ENCODE results near the gene ATP10B. TPM values are rescaled to one million over a fixed set of nuclear protein-coding genes. Genes with fewer than 3 reads are reported as not detected.

The ATP10B gene
- polyA plus RNA-seq, 3 donors = not detected

- no CpG with 5 or more reads among the region's 3 CpGs for WGBS (ENCODE audit: insufficient coverage)
- H3K27me3 Mint-ChIP-seq (ENCODE audit: low read depth in 3 of 3) = peaks cover 1 to 4% (median 3%) of the 10 kb centered on the region in 3 donors
Measured at GRCh38 chr5:160770718-160771117, 81.3 kb downstream of the ATP10B start.

GRCh38 chr5:160769301-160769700 lies 82.7 kb downstream of the ATP10B start:
- peaks cover 1 to 8% (median 4%) of the 10 kb centered on the region in 3 donors for H3K27me3 Mint-ChIP-seq (ENCODE audit: low read depth in 3 of 3)
- H3K36me3 Mint-ChIP-seq = no peaks in the 10 kb centered on the region
- Histone ChIP-seq H3K79me2 (ENCODE audit: insufficient read depth, low read length) (no peaks in the 10 kb centered on the region), H2AFZ (ENCODE audit: insufficient read depth, low read depth, low read length, poor library complexity, severe bottlenecking) (no peak overlapping the region), H3K27me3 (ENCODE audit: control insufficient read depth in 2 of 2, insufficient read depth in 2 of 2, low read length in 2 of 2) (no peaks in the 10 kb centered on the region), H3K9ac (ENCODE audit: insufficient read depth, low read length, poor library complexity, severe bottlenecking) (no peak overlapping the region), H3K4me3 (replicated peaks in 1 of 3; ENCODE audit: low read depth in 2 of 3, low read length in 3 of 3) (no peak overlapping the region), H3K27ac (ENCODE audit: low read depth in 1 of 2, low read length in 2 of 2) (no peak overlapping the region), H3K4me1 (ENCODE audit: control insufficient read depth in 1 of 2, insufficient read depth in 2 of 2, low read length in 2 of 2) (no peaks in the 10 kb centered on the region), H4K20me1 (ENCODE audit: insufficient read depth, low read length) (no peaks in the 10 kb centered on the region), H3K9me3 (replicated peaks in 1 of 2; ENCODE audit: control insufficient read depth in 1 of 2, insufficient read depth in 1 of 2, low read length in 2 of 2) (no peaks in the 10 kb centered on the region), H3K4me2 (replicated peaks; ENCODE audit: extremely low read depth, low read length, poor library complexity, severe bottlenecking) (no peak overlapping the region), H3K36me3 (replicated peaks in 1 of 2; ENCODE audit: control insufficient read depth in 1 of 2, insufficient read depth in 2 of 2, low read length in 2 of 2) (no peaks in the 10 kb centered on the region)
- no peak for TF ChIP-seq CTCF (IDR thresholded peaks at IDR 0.05)
- DNase-seq = no peak
- intact Hi-C loops (cut with micrococcal nuclease) = no loop called here
- WGBS (ENCODE audit: insufficient coverage) = 67% methylated on average over 1 of the region's 4 CpGs
- peaks cover 0 to 3% (median 0%) of the 10 kb centered on the region in 7 donors for H3K9me3 Mint-ChIP-seq
- H3K4me1 Mint-ChIP-seq = peaks cover 2% of the 10 kb centered on the region
- no peak overlapping the region for H3K4me3 Mint-ChIP-seq
- no peak overlapping the region for H3K27ac Mint-ChIP-seq

More at GRCh38 chr5:160770718-160771117, 81.3 kb downstream of the ATP10B start:
- Histone ChIP-seq H3K27ac (ENCODE audit: low read depth in 1 of 2, low read length in 2 of 2) (no peak overlapping the region), H3K9ac (ENCODE audit: insufficient read depth, low read length, poor library complexity, severe bottlenecking) (no peak overlapping the region), H4K20me1 (ENCODE audit: insufficient read depth, low read length) (no peaks in the 10 kb centered on the region), H3K9me3 (replicated peaks in 1 of 2; ENCODE audit: control insufficient read depth in 1 of 2, insufficient read depth in 1 of 2, low read length in 2 of 2) (no peaks in the 10 kb centered on the region), H3K4me1 (ENCODE audit: control insufficient read depth in 1 of 2, insufficient read depth in 2 of 2, low read length in 2 of 2) (no peaks in the 10 kb centered on the region), H3K36me3 (replicated peaks in 1 of 2; ENCODE audit: control insufficient read depth in 1 of 2, insufficient read depth in 2 of 2, low read length in 2 of 2) (no peaks in the 10 kb centered on the region), H3K4me3 (replicated peaks in 1 of 3; ENCODE audit: low read depth in 2 of 3, low read length in 3 of 3) (no peak overlapping the region), H2AFZ (ENCODE audit: insufficient read depth, low read depth, low read length, poor library complexity, severe bottlenecking) (no peak overlapping the region), H3K4me2 (replicated peaks; ENCODE audit: extremely low read depth, low read length, poor library complexity, severe bottlenecking) (no peak overlapping the region), H3K79me2 (ENCODE audit: insufficient read depth, low read length) (no peaks in the 10 kb centered on the region), H3K27me3 (ENCODE audit: control insufficient read depth in 2 of 2, insufficient read depth in 2 of 2, low read length in 2 of 2) (no peaks in the 10 kb centered on the region)
- Mint-ChIP-seq H3K36me3 (no peaks in the 10 kb centered on the region), H3K27ac (no peak overlapping the region), H3K4me3 (no peak overlapping the region), H3K9me3 (peaks cover 0 to 3% (median 0%) of the 10 kb centered on the region in 7 donors), H3K4me1 (peaks cover 2% of the 10 kb centered on the region)
- intact Hi-C loops (cut with micrococcal nuclease) = no loop called here
- DNase-seq = no peak
- TF ChIP-seq CTCF (IDR thresholded peaks at IDR 0.05) = no peak

Measured in CD14-positive monocyte (primary cell).